ENCODE data around the gene TOMM34. TPM values are rescaled to one million over a fixed set of nuclear protein-coding genes. Genes with fewer than 3 reads are reported as not detected.

The TOMM34 gene
- total and polyA plus RNA-seq, 11 donors: 5.4 to 27.4 (median 12.7) TPM

GRCh38 chr20:44976698-44977097, 16.5 kb upstream of the TOMM34 start:
- Histone ChIP-seq H3K4me3 (no peak overlapping the region), H3K4me1 (peaks cover 0 to 42% (median 0%) of the 10 kb centered on the region in 12 donors), H3K27me3 (no peaks in the 10 kb centered on the region), H3K36me3 (peaks cover 0 to 95% (median 75%) of the 10 kb centered on the region in 9 donors), H3K27ac (peak overlapping the region in 1 of 12 donors; percentile 88), H3K9me3 (no peaks in the 10 kb centered on the region)
- intact Hi-C loops (cut with DNase I): no loop called here
- no peak for TF ChIP-seq CTCF (IDR thresholded peaks at IDR 0.05)
- TF ChIP-seq POLR2A (IDR thresholded peaks at IDR 0.05): no peak
- WGBS, 4 donors: 86 to 98% (median 96%) methylated on average over 4 of the region's 4 CpGs
- DNase-seq (no peak), ATAC-seq (no peak)

GRCh38 chr20:44973053-44973452, 12.9 kb upstream of the TOMM34 start:
- H3K36me3 ChIP-seq: peaks cover 0 to 60% (median 43%) of the 10 kb centered on the region in 9 donors
- H3K4me1 ChIP-seq: peaks cover 0 to 50% (median under 1%) of the 10 kb centered on the region in 12 donors
- ATAC-seq (no peak), DNase-seq (no peak)
- TF ChIP-seq CTCF (IDR thresholded peaks at IDR 0.05) (no peak), POLR2A (IDR thresholded peaks at IDR 0.05) (no peak)
- WGBS, 4 donors: 88 to 95% (median 93%) methylated on average over 2 of the region's 2 CpGs
- no peaks in the 10 kb centered on the region for H3K27me3 ChIP-seq
- H3K9me3 ChIP-seq: no peaks in the 10 kb centered on the region
- H3K27ac ChIP-seq: no peak overlapping the region
- intact Hi-C loops (cut with DNase I): no loop called here
- no peak overlapping the region for H3K4me3 ChIP-seq

- H3K36me3 ChIP-seq: peaks cover 0 to 36% (median 33%) of the 10 kb centered on the region in 9 donors
- no peaks in the 10 kb centered on the region for H3K27me3 ChIP-seq
- no peaks in the 10 kb centered on the region for H3K9me3 ChIP-seq
- DNase-seq (no peak), ATAC-seq (no peak)
- intact Hi-C loops (cut with DNase I): no loop called here
- WGBS, 4 donors: 63 to 68% (median 67%) methylated on average over 1 of the region's 1 CpG
- H3K4me1 ChIP-seq: peaks cover 0 to 57% (median 15%) of the 10 kb centered on the region in 12 donors
- no peak for TF ChIP-seq POLR2A (IDR thresholded peaks at IDR 0.05)
- TF ChIP-seq CTCF (IDR thresholded peaks at IDR 0.05): no peak
- H3K27ac ChIP-seq: peak overlapping the region in 3 of 12 donors; percentile 19 to 95 (median 30)
- H3K4me3 ChIP-seq: peak overlapping the region in 1 of 12 donors; percentile 10
Measured at GRCh38 chr20:44970243-44970757, 10.1 kb upstream of the TOMM34 start.

GRCh38 chr20:44969300-44969894, 9.2 kb upstream of the TOMM34 start:
- DNase-seq (no peak), ATAC-seq (no peak)
- Histone ChIP-seq H3K9me3 (no peaks in the 10 kb centered on the region), H3K4me3 (peak overlapping the region in 1 of 12 donors; percentile 4), H3K27me3 (no peaks in the 10 kb centered on the region), H3K27ac (peak overlapping the region in 1 of 12 donors; percentile 95), H3K36me3 (peaks cover 0 to 27% (median 24%) of the 10 kb centered on the region in 9 donors), H3K4me1 (peaks cover 0 to 58% (median 15%) of the 10 kb centered on the region in 12 donors)
- intact Hi-C loops (cut with DNase I): loop anchor here in 2 of 10 donors (5.0 to 10.0 kb wide), 2 partner anchors 82 to 445 kb away; partner anchors contain the start of genes YWHAB (in 2 of the 2) and PIGT (in 1 of the 2)
- WGBS, 4 donors: 54 to 60% (median 58%) methylated on average over 3 of the region's 3 CpGs
- TF ChIP-seq CTCF (IDR thresholded peaks at IDR 0.05) (no peak), POLR2A (IDR thresholded peaks at IDR 0.05) (no peak)

Measured in heart left ventricle (tissue), 16 donors.